H1 (cell line): Measurements from ENCODE around the gene BLOC1S1. TPM values are rescaled to one million over a fixed set of nuclear protein-coding genes. Genes with fewer than 3 reads are reported as not detected.

ENCODE experiments used
- CTCF ChIA-PET: fragments of 300-600 bp; sonication (Branson Sonifier 250); formaldehyde crosslinking; loops from one replicate; lab custom pipeline; 2021; ENCODE audit not compliant: partially characterized antibody; lab: Charles Lee
- POLR2A ChIA-PET: fragments of 300-600 bp; sonication (Branson Sonifier 250); formaldehyde crosslinking; loops from one replicate; lab custom pipeline; 2021; ENCODE audit warnings: inconsistent platforms; ENCODE audit not compliant: partially characterized antibody; lab: Charles Lee
- DNase-seq, 2 experiments: peaks; one replicate each; pipeline versions ENCODE4 v3.0.0 to v3.0.0-alpha.2; 2010 to 2022; ENCODE audit warnings: low spot score in 2 of 2, low read depth in 1 of 2, mixed read lengths in 1 of 2
- FAIRE-seq: peaks from 2 replicates; lab custom pipeline; 2011; peaks lifted over from hg19 to GRCh38; lab: Jason Lieb, UNC
- H2AFZ ChIP-seq: 2 replicates; pipeline ENCODE4 v1.8.1; 2012; ENCODE audit warnings: low read length, inconsistent platforms
- H2AK5ac ChIP-seq: 2 replicates; pipeline ENCODE4 v1.6.1; 2013; ENCODE audit warnings: low read depth, low read length
- H2BK120ac ChIP-seq: replicated peaks from 2 replicates; pipeline ENCODE3; 2013; ENCODE audit warnings: low read depth, low read length, inconsistent platforms
- H2BK12ac ChIP-seq: 2 replicates; pipeline ENCODE4 v1.6.1; 2013; ENCODE audit warnings: low read depth, low read length
- H2BK15ac ChIP-seq: 2 replicates; pipeline ENCODE4 v1.6.1; 2013; ENCODE audit warnings: low read length
- H2BK20ac ChIP-seq: 2 replicates; pipeline ENCODE4 v1.6.1; 2013; ENCODE audit warnings: low read length
- H2BK5ac ChIP-seq: 2 replicates; pipeline ENCODE4 v1.6.1; 2013; ENCODE audit warnings: low read depth, low read length
- H3K14ac ChIP-seq: 2 replicates; pipeline ENCODE4 v1.6.1; 2013; ENCODE audit warnings: inconsistent platforms; ENCODE audit not compliant: insufficient read length
- H3K18ac ChIP-seq: 2 replicates; pipeline ENCODE4 v1.6.1; 2013; ENCODE audit warnings: low read length; ENCODE audit errors: extremely low read depth
- H3K23ac ChIP-seq: 2 replicates; pipeline ENCODE4 v1.6.1; 2013; ENCODE audit warnings: inconsistent platforms; ENCODE audit not compliant: insufficient read length
- H3K23me2 ChIP-seq: 2 replicates; pipeline ENCODE4 v1.6.1; 2013; ENCODE audit warnings: low read depth, low read length
- H3K27ac ChIP-seq: 2 replicates; pipeline ENCODE4 v1.6.1; 2011; ENCODE audit warnings: low read depth, low read length, inconsistent platforms
- H3K27me3 ChIP-seq, 4 experiments: replicated peaks in 1 of 4; 1 replicate in 1 of 4; 2 replicates in 3 of 4; pipeline versions ENCODE4 v1.6.1 to v1.8.1; 2011 to 2013; ENCODE audit warnings: low read length in 3 of 4, mild to moderate bottlenecking in 3 of 4, inconsistent platforms in 2 of 4, mixed read lengths in 2 of 4, moderate library complexity in 1 of 4; ENCODE audit not compliant: control insufficient read depth in 3 of 4, insufficient read depth in 3 of 4; ENCODE audit errors: extremely low read depth in 1 of 4
- H3K36me3 ChIP-seq, 4 experiments: 2 replicates each; pipeline versions ENCODE4 v1.6.1 to v1.8.1; 2011 to 2013; ENCODE audit warnings: mild to moderate bottlenecking in 4 of 4, low read length in 3 of 4, moderate library complexity in 2 of 4, control low read depth in 1 of 4, inconsistent platforms in 1 of 4; ENCODE audit not compliant: insufficient read depth in 4 of 4, control insufficient read depth in 2 of 4
- H3K4ac ChIP-seq: replicated peaks from 2 replicates; pipeline ENCODE3; 2013; ENCODE audit warnings: low read length, low read depth, mixed read lengths, inconsistent platforms; ENCODE audit not compliant: insufficient read length
- H3K4me1 ChIP-seq, 4 experiments: replicated peaks in 1 of 4; 1 replicate in 1 of 4; 2 replicates in 3 of 4; pipeline versions ENCODE4 v1.6.1 to v1.8.1; 2011 to 2013; ENCODE audit warnings: low read length in 3 of 4, inconsistent platforms in 2 of 4, mixed read lengths in 1 of 4; ENCODE audit not compliant: insufficient read depth in 4 of 4, control insufficient read depth in 3 of 4
- H3K4me2 ChIP-seq, 2 experiments: 2 replicates each; pipeline versions ENCODE4 v1.6.1 to v1.8.1; 2011 to 2013; ENCODE audit warnings: low read depth in 2 of 2, low read length in 2 of 2, control low read depth in 1 of 2, inconsistent platforms in 1 of 2, mild to moderate bottlenecking in 1 of 2; ENCODE audit not compliant: insufficient read depth in 1 of 2
- H3K4me3 ChIP-seq, 4 experiments: fragments of 200-600, 300-600 bp in 1 of 4; sonication (generic), shearing (Covaris generic), sonication (Bioruptor Twin) in 1 of 4; 2 replicates each; pipeline versions ENCODE4 v1.5.1 to v1.8.1; 2011 to 2016; ENCODE audit warnings: low read length in 4 of 4, low read depth in 3 of 4, control low read depth in 2 of 4, inconsistent platforms in 2 of 4, mild to moderate bottlenecking in 2 of 4, mixed read lengths in 1 of 4, moderate library complexity in 1 of 4; ENCODE audit not compliant: insufficient read depth in 2 of 4; ENCODE audit errors: extremely low read depth in 1 of 4
- H3K56ac ChIP-seq: replicated peaks from 2 replicates; pipeline ENCODE3; 2013; ENCODE audit warnings: low read depth, mild to moderate bottlenecking, mixed read lengths, low read length, inconsistent platforms; ENCODE audit not compliant: insufficient read length
- H3K79me1 ChIP-seq: 2 replicates; pipeline ENCODE4 v1.6.1; 2013; ENCODE audit warnings: low read depth, low read length, control low read depth
- H3K79me2 ChIP-seq, 2 experiments: 2 replicates each; pipeline versions ENCODE4 v1.6.1 to v1.8.1; 2012 to 2013; ENCODE audit warnings: low read length in 2 of 2, mild to moderate bottlenecking in 2 of 2, inconsistent platforms in 1 of 2; ENCODE audit not compliant: insufficient read depth in 2 of 2, control insufficient read depth in 1 of 2
- H3K9ac ChIP-seq, 4 experiments: replicated peaks in 1 of 4; 1 replicate in 1 of 4; 2 replicates in 3 of 4; pipeline versions ENCODE4 v1.6.1 to v1.8.1; 2011 to 2013; ENCODE audit warnings: low read depth in 3 of 4, low read length in 3 of 4, control low read depth in 2 of 4, mild to moderate bottlenecking in 2 of 4, moderate library complexity in 2 of 4, inconsistent platforms in 1 of 4; ENCODE audit errors: extremely low read depth in 1 of 4
- H3K9me3 ChIP-seq, 2 experiments: 2 replicates each; pipeline versions ENCODE4 v1.6.1 to v1.8.1; 2012 to 2013; ENCODE audit warnings: mild to moderate bottlenecking in 2 of 2, moderate library complexity in 2 of 2, control low read depth in 1 of 2, inconsistent platforms in 1 of 2, low read depth in 1 of 2, low read length in 1 of 2, mixed read lengths in 1 of 2; ENCODE audit not compliant: insufficient read depth in 2 of 2
- H4K20me1 ChIP-seq, 2 experiments: replicated peaks in 1 of 2; 2 replicates each; pipeline versions ENCODE3 to v1.8.1; 2011 to 2013; ENCODE audit warnings: inconsistent platforms in 2 of 2, low read length in 2 of 2, mild to moderate bottlenecking in 1 of 2; ENCODE audit not compliant: insufficient read depth in 2 of 2, control insufficient read depth in 1 of 2
- H4K5ac ChIP-seq: 2 replicates; pipeline ENCODE4 v1.6.1; 2013; ENCODE audit warnings: low read length, low read depth, mixed read lengths, inconsistent platforms; ENCODE audit not compliant: insufficient read length
- H4K8ac ChIP-seq: 2 replicates; pipeline ENCODE4 v1.8.0; 2013; ENCODE audit warnings: mild to moderate bottlenecking, moderate library complexity, low read length, inconsistent platforms; ENCODE audit not compliant: insufficient read depth; ENCODE audit errors: extremely low read depth
- H4K91ac ChIP-seq: replicated peaks from 2 replicates; pipeline ENCODE3; 2013; ENCODE audit warnings: low read length, mixed read lengths, inconsistent platforms; ENCODE audit not compliant: insufficient read length
- EGR1 ChIP-seq: IDR thresholded peaks from 2 replicates; pipeline ENCODE4 v1.6.1; 2011; ENCODE audit warnings: low read depth, low read length, borderline replicate concordance
- SRF ChIP-seq: IDR thresholded peaks from 2 replicates; pipeline ENCODE4 v1.6.1; 2011; ENCODE audit warnings: mild to moderate bottlenecking, low read depth, low read length, moderate library complexity
- WGBS, 2 experiments: shearing (Covaris generic) in 1 of 2; methylation state at CpG; one replicate each; pipeline versions ENCODE4 v1.1.6 to v1.1.7; 2013 to 2015; ENCODE audit warnings: low lambda C conversion rate in 2 of 2, mixed read lengths in 2 of 2, inconsistent platforms in 1 of 2, low coverage in 1 of 2, missing lambda C conversion rate in 1 of 2; ENCODE audit not compliant: insufficient replicate concordance in 2 of 2, insufficient coverage in 1 of 2, insufficient read length in 1 of 2; ENCODE audit errors: extremely low coverage in 1 of 2, missing lambda C conversion rate in 1 of 2; 5-methylcytosine and 5-hydroxymethylcytosine counted together
- polyA plus RNA-seq, 7 experiments: library from polyadenylated mRNA; depleted of rRNA in 3 of 7; stranded (reverse) in 5 of 7; unstranded in 2 of 7; fragments of >200 nt in 5 of 7; fragments of 200-250 nt in 2 of 7; gene quantifications; 1 replicate in 5 of 7; 2 replicates in 1 of 7; 4 replicates in 1 of 7; pipeline versions ENCODE4 v1.2.1 to v1.2.3, GENCODE V29; 2011 to 2013; ENCODE audit warnings: missing spikeins in 2 of 7, mixed read lengths in 2 of 7
- total RNA-seq: library from RNA; stranded (reverse); fragmentation: NEBNext Ultra II Directional; extraction: Animal tissue kit (Norgen Biotek cat#: 25700); gene quantifications from 2 replicates; pipeline ENCODE4 v1.2.1, GENCODE V29; 2021

The BLOC1S1 gene
- total and polyA plus RNA-seq, 2 of the 8 experiments (the other 6 are each of a cell fraction or from before 2014, with no cell fraction given): 91.1 to 185 TPM

DNA sequence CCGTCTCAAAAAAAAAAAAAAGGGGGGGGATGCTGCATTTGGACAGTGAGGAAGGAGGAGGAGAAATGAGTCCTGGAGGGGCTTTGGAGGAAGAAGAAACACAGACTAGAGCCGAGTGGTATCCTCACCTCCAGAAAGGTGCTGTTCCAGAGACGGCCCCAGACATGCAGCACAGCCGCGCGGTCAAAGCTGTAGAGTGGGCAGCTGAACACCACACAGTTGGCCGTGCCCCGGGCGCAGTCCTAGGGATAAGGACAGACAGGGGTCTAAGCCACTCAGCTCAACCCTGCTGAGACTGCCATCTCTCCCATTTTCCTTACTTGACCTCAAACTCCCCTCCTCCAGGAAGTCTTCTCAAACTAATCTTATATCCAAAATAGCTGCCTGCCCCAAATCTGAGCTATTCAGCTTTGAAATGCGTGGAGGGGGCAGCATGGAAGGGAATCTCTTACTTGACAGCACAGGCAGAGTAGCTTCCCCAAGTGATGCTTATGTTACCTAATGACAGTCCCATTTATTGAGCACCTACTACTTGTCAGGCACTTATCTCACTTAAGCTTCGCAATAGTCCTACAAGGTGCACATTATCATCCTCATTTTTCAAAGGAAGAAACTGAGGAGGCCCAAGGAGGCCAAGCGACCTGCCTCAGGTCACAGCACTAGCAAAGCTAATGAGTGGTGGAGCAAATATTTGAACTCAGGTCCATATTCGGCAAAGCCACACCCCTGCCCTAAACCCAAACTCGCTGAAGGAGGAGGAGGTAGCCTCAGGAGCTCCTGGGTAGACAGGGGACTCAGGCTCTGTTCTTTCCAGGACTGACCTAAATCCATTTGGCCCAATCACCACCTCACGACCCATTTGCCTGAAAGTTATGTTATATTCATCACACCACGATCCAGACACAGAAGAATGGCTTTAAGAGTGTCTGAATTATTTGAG, 26.9 kb upstream of the BLOC1S1 start:
- H3K23me2 ChIP-seq: no peaks in the 10 kb centered on the region
- H3K9ac ChIP-seq: no peak overlapping the region
- no peak overlapping the region for H2BK5ac ChIP-seq
- no peak for DNase-seq
- H3K79me1 ChIP-seq: no peaks in the 10 kb centered on the region; the same call in 1 of the 2 replicates
- no peak overlapping the region for H2BK120ac ChIP-seq
- no peak overlapping the region for H4K91ac ChIP-seq
- H3K9me3 ChIP-seq: no peaks in the 10 kb centered on the region
- H2BK15ac ChIP-seq: no peak overlapping the region
- H2BK20ac ChIP-seq: no peak overlapping the region
- H4K5ac ChIP-seq: no peak overlapping the region
- no peak overlapping the region for H3K56ac ChIP-seq
- no peaks in the 10 kb centered on the region for H3K79me2 ChIP-seq
- no peak for FAIRE-seq
- no peak overlapping the region for H3K4me3 ChIP-seq
- no peak overlapping the region for H3K4ac ChIP-seq
- H2BK12ac ChIP-seq: no peak overlapping the region
- no peak overlapping the region for H3K4me2 ChIP-seq
- H4K20me1 ChIP-seq: peaks cover 0 to 2% of the 10 kb centered on the region in 2 experiments
- H3K36me3 ChIP-seq: peaks cover under 1 to 34% (median 10%) of the 10 kb centered on the region in 4 experiments; a peak in 5 of 8 replicates
- POLR2A ChIA-PET: interaction anchor here (0.8 to 1.3 kb wide), 3 partner anchors 11 to 28 kb away, joined by 3 to 6 read pairs (median 4); no protein-coding TSS in a partner anchor
- TF ChIP-seq EGR1: no peak
- TF ChIP-seq SRF: no peak
- H2AK5ac ChIP-seq: no peak overlapping the region
- H2AFZ ChIP-seq: no peak overlapping the region
- no peak overlapping the region for H3K14ac ChIP-seq
- no peaks in the 10 kb centered on the region for H3K4me1 ChIP-seq
- H3K27ac ChIP-seq: no peak overlapping the region
- H3K23ac ChIP-seq: no peak overlapping the region
- no peak overlapping the region for H4K8ac ChIP-seq
- H3K27me3 ChIP-seq: no peaks in the 10 kb centered on the region
- WGBS, 2 experiments: 90% methylated on average over 15 of the region's 16 CpGs; no CpG with 5 or more reads in 1 of the 2 experiments
- H3K18ac ChIP-seq: no peak overlapping the region
- CTCF ChIA-PET: interaction anchor here (0.6 to 4.1 kb wide), 8 partner anchors 9 to 606 kb away, joined by 3 to 20 read pairs (median 4); partner anchors contain the start of gene ITGA7
